OCI-LY7 (cell line): ENCODE results near the gene FAM222A. TPM values are rescaled to one million over a fixed set of nuclear protein-coding genes. Genes with fewer than 3 reads are reported as not detected.

Experiments used
- BruUV-seq: library from RNA; stranded (reverse); fragments of 400-500 nt; replicated peaks from 2 replicates; lab custom pipeline; 2021; lab: Mats Ljungman, UMichigan
- CTCF ChIA-PET: fragments of 300-600 bp; sonication (Branson Sonifier 250); formaldehyde crosslinking; loops from one replicate; lab custom pipeline; 2022; ENCODE audit warnings: antibody characterized with exemption; ENCODE audit not compliant: unreplicated experiment; lab: Charles Lee
- POLR2A ChIA-PET: fragments of 300-600 bp; sonication (Branson Sonifier 250); formaldehyde crosslinking; loops from one replicate; lab custom pipeline; 2022; ENCODE audit warnings: antibody characterized with exemption; lab: Charles Lee
- DNase-seq: peaks from one replicate; pipeline ENCODE4 v3.0.0-alpha.2; 2015; ENCODE audit warnings: low spot score
- H2AFZ ChIP-seq: fragments of 200-600 bp; sonication (generic), shearing (Covaris generic); 2 replicates; pipeline ENCODE4 v1.6.1; 2014; ENCODE audit warnings: mild to moderate bottlenecking, antibody characterized with exemption, low read length, moderate library complexity
- H3K27ac ChIP-seq: fragments of 200-600 bp; sonication (generic); 2 replicates; pipeline ENCODE4 v1.5.1; 2014; ENCODE audit warnings: mixed run types, low read depth, mild to moderate bottlenecking, moderate library complexity, low read length, inconsistent platforms; ENCODE audit not compliant: poor library complexity, severe bottlenecking
- H3K36me3 ChIP-seq: fragments of 200-600 bp; sonication (generic); 2 replicates; pipeline ENCODE4 v1.6.1; 2014; ENCODE audit warnings: mild to moderate bottlenecking, antibody characterized with exemption, low read length, moderate library complexity, mixed read lengths; ENCODE audit not compliant: insufficient read depth
- H3K4me1 ChIP-seq: fragments of 200-600 bp; sonication (generic); 2 replicates; pipeline ENCODE4 v1.5.1; 2014; ENCODE audit warnings: mild to moderate bottlenecking, low read length; ENCODE audit not compliant: insufficient read depth, poor library complexity, severe bottlenecking
- H3K4me2 ChIP-seq: fragments of 200-600 bp; sonication (generic); 2 replicates; pipeline ENCODE4 v1.6.1; 2014; ENCODE audit warnings: mild to moderate bottlenecking, low read length
- H3K4me3 ChIP-seq: fragments of 200-600 bp; sonication (generic); 2 replicates; pipeline ENCODE4 v1.5.1; 2014; ENCODE audit warnings: mild to moderate bottlenecking, low read depth, low read length; ENCODE audit not compliant: poor library complexity, severe bottlenecking
- H3K79me2 ChIP-seq: fragments of 200-600 bp; sonication (generic); 2 replicates; pipeline ENCODE4 v1.6.1; 2016; ENCODE audit warnings: low read depth, mild to moderate bottlenecking, low read length, moderate library complexity, mixed read lengths; ENCODE audit not compliant: insufficient read depth
- H3K9me2 ChIP-seq: fragments of 200-600 bp; sonication (generic); 2 replicates; pipeline ENCODE4 v1.6.1; 2016; ENCODE audit warnings: mild to moderate bottlenecking, low read length, mixed read lengths; ENCODE audit not compliant: insufficient read depth
- H3K9me3 ChIP-seq: fragments of 200-600 bp; sonication (generic); 2 replicates; pipeline ENCODE4 v1.6.1; 2014; ENCODE audit warnings: mild to moderate bottlenecking, mixed run types, low read length, mixed read lengths
- H4K20me1 ChIP-seq: fragments of 200-600 bp; sonication (generic); 2 replicates; pipeline ENCODE4 v1.6.1; 2014; ENCODE audit warnings: mild to moderate bottlenecking, antibody characterized with exemption, low read length, moderate library complexity, mixed read lengths; ENCODE audit not compliant: insufficient read depth
- EZH2phosphoT487 ChIP-seq: fragments of 200-600 bp; sonication (generic); IDR thresholded peaks from 2 replicates; pipeline ENCODE4 v1.6.1; 2018; ENCODE audit warnings: low read depth, borderline replicate concordance, mild to moderate bottlenecking, mixed run types, antibody characterized with exemption, low read length, moderate library complexity, mixed read lengths
- intact Hi-C: fragments of 100-400 bp; cut with micrococcal nuclease; formaldehyde crosslinking; loops from one replicate; pipeline ENCODE4 v1.10.0; 2022; ENCODE audit not compliant: unreplicated experiment
- total RNA-seq, 2 experiments: library from RNA; depleted of rRNA in 1 of 2; stranded (reverse); fragments of >200 nt in 1 of 2; shearing (Covaris generic) in 1 of 2; gene quantifications; 2 replicates each; pipeline ENCODE4 v1.2.3, GENCODE V29; 2014 to 2022
- TF ChIP-seq, protein P1 (sequence below): fragments of 200-600 bp; sonication (generic); conservative IDR thresholded peaks from 2 replicates; pipeline ENCODE4 v1.5.1; 2014; ENCODE audit warnings: mild to moderate bottlenecking, antibody characterized with exemption, low read length, moderate library complexity, mixed read lengths

Gene FAM222A
- total RNA-seq, 2 experiments from 2014 or later = 0.98 to 1.8 TPM

DNA sequence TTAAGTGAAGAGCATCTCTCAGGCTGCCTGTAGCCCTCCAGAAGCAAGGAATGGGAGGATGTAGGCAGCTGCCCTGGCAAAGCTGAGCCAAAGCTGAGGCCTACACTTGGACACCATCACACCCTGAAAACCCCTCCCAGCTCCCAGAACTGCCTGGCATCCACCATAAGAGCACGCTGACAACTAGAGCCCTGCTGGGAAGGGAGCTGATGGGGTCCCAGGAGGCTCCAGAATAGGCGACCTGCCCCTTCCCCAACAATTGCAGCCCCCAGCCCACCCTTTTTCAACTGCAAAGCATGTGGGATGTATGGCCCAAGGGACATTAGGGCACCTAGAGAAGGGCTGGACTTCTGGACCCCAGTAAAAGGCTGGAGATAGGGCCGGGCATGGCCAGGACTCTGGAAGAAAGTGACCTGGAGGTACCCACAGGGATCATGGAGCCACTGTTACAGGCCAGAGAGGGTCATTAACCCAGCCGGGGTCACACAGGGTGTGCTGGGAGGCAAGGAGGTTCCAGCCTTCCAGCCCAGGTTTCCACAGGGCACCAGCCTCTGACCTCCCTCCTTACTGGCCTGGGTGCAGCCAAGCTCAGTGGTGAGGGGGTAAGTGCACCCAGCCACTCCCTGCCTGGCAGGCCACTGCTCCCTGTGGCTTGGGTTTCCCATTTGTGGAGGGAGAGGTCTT lies 27.8 kb downstream of the FAM222A start:
- no peaks in the 10 kb centered on the region for H3K9me3 ChIP-seq

DNA sequence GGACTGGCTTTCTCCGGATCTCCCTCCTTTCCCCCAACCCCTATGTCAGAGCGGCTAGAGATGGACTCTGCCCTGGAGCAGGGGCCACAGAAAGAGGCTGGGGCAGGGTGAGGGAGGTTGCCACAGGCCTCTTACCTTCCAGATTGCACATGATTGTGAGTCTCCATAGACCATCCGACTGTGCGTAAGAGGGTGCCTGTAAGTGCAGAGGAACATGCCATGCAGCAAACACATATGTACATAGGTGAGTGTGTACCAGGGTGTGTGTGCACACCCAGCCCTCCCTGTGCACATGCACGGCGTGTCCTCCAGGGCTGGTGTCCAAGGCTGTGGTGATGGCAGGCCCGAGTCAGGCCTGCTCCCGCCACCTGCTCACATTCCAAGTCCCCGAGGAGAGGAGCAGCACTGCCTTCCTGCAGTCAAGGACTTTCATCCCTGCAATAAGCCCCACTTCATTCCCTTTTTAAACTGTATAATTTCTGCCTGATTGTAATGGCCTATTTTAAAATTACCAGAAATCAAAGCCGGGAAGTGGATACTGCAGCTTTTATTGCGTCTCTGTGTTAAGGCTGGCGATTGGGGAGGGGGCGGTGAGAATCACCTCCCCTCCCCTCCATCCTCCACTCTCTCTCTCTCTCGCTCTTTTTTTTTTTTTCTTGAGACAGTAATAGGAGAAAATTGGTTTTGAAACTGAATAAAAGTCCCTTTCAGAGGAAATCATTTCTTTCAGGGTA lies 28.5 kb downstream of the FAM222A start:
- Histone ChIP-seq H3K9me2 (no peaks in the 10 kb centered on the region), H3K4me2 (no peak overlapping the region), H3K9me3 (no peaks in the 10 kb centered on the region), H3K4me3 (no peak overlapping the region), H3K4me1 (no peaks in the 10 kb centered on the region), H3K79me2 (no peaks in the 10 kb centered on the region), H4K20me1 (no peaks in the 10 kb centered on the region), H3K27ac (no peak overlapping the region), H2AFZ (no peak overlapping the region), H3K36me3 (no peaks in the 10 kb centered on the region)
- ChIA-PET POLR2A (no interaction called here), CTCF (no interaction called here)
- no peak for TF ChIP-seq EZH2phosphoT487
- TF ChIP-seq, protein P1, sequence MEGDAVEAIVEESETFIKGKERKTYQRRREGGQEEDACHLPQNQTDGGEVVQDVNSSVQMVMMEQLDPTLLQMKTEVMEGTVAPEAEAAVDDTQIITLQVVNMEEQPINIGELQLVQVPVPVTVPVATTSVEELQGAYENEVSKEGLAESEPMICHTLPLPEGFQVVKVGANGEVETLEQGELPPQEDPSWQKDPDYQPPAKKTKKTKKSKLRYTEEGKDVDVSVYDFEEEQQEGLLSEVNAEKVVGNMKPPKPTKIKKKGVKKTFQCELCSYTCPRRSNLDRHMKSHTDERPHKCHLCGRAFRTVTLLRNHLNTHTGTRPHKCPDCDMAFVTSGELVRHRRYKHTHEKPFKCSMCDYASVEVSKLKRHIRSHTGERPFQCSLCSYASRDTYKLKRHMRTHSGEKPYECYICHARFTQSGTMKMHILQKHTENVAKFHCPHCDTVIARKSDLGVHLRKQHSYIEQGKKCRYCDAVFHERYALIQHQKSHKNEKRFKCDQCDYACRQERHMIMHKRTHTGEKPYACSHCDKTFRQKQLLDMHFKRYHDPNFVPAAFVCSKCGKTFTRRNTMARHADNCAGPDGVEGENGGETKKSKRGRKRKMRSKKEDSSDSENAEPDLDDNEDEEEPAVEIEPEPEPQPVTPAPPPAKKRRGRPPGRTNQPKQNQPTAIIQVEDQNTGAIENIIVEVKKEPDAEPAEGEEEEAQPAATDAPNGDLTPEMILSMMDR = no peak
- intact Hi-C loops = no loop called here
- DNase-seq = no peak
- BruUV-seq = no TSS peak

More for the DNA sequence above, 27.8 kb downstream of the FAM222A start:
- Histone ChIP-seq H3K79me2 (no peaks in the 10 kb centered on the region), H3K4me2 (no peak overlapping the region), H3K4me1 (no peaks in the 10 kb centered on the region), H4K20me1 (no peaks in the 10 kb centered on the region), H3K9me2 (no peaks in the 10 kb centered on the region), H3K4me3 (no peak overlapping the region), H3K36me3 (no peaks in the 10 kb centered on the region), H2AFZ (no peak overlapping the region), H3K27ac (no peak overlapping the region)
- DNase-seq = no peak
- BruUV-seq = no TSS peak
- ChIA-PET POLR2A (no interaction called here), CTCF (no interaction called here)
- TF ChIP-seq, protein P1 = no peak
- no peak for TF ChIP-seq EZH2phosphoT487
- intact Hi-C loops = no loop called here
